ENCODE measurements around the gene LRRC56. TPM values are rescaled to one million over a fixed set of nuclear protein-coding genes. Genes with fewer than 3 reads are reported as not detected.

LRRC56 gene
- total and polyA plus RNA-seq, 2 experiments from 2014 or later: 0.73 to 0.87 TPM

- Histone ChIP-seq H3K79me2 (replicated peaks; ENCODE audit: insufficient read depth) (peaks cover 11% of the 10 kb centered on the region), H3K27ac (ENCODE audit: low read depth) (no peak overlapping the region), H3K27me3 (ENCODE audit: insufficient read depth) (peaks cover 8% of the 10 kb centered on the region; the same call in 1 of the 2 replicates), H3K4me3 (no peak overlapping the region), H3K36me3 (ENCODE audit: insufficient read depth) (no peaks in the 10 kb centered on the region), H3K9me2 (ENCODE audit: insufficient read depth) (no peaks in the 10 kb centered on the region), H2AFZ (no peak overlapping the region), H3K4me1 (ENCODE audit: insufficient read depth) (peaks cover 9% of the 10 kb centered on the region; the same call in 1 of the 2 replicates), H3K4me2 (no peak overlapping the region), H3F3A (replicated peaks; ENCODE audit: low read depth) (peaks cover 19% of the 10 kb centered on the region), H4K20me1 (replicated peaks; ENCODE audit: insufficient read depth) (peaks cover 7% of the 10 kb centered on the region; the same call in 1 of the 2 replicates)
- no peak for DNase-seq (ENCODE audit: low spot score)
- peaks cover 16% of the 10 kb centered on the region for H3K36me3 Mint-ChIP-seq (ENCODE audit: low read depth)
- no peak overlapping the region for H3K27ac Mint-ChIP-seq
- peaks cover 11% of the 10 kb centered on the region for H3K27me3 Mint-ChIP-seq (ENCODE audit: insufficient read depth, low read depth, poor library complexity)
- no peak overlapping the region for H3K4me3 Mint-ChIP-seq
- H3K4me1 Mint-ChIP-seq: peaks cover 13% of the 10 kb centered on the region
- TF ChIP-seq CTCF (conservative IDR thresholded peaks at IDR 0.05; ENCODE audit: low read depth in 2 of 2): no peak
- no peak for TF ChIP-seq NANOG (IDR thresholded peaks at IDR 0.05; ENCODE audit: borderline replicate concordance)
- no peak for TF ChIP-seq POLR2AphosphoS5 (IDR thresholded peaks at IDR 0.05; ENCODE audit: low read depth)
- no peak for TF ChIP-seq EZH2phosphoT487 (IDR thresholded peaks at IDR 0.05; ENCODE audit: unreplicated experiment)
- no peak for TF ChIP-seq JUNB (IDR thresholded peaks at IDR 0.05; ENCODE audit: unreplicated experiment)
- TF ChIP-seq ZNF462 (CRISPR knock-in tag; IDR thresholded peaks at IDR 0.05): no peak
- no peak for TF ChIP-seq CREB1 (CRISPR knock-in tag; IDR thresholded peaks at IDR 0.05; ENCODE audit: low read depth)
- TF ChIP-seq EZH2 (IDR thresholded peaks at IDR 0.05; ENCODE audit: low read depth, unreplicated experiment): no peak
- TF ChIP-seq STAT1 (IDR thresholded peaks at IDR 0.05; ENCODE audit: unreplicated experiment): no peak
- TF ChIP-seq REST (IDR thresholded peaks at IDR 0.05; ENCODE audit: unreplicated experiment): no peak
- TF ChIP-seq ZNF114 (CRISPR knock-in tag; IDR thresholded peaks at IDR 0.05): no peak
- no peak for TF ChIP-seq ZNF331 (CRISPR knock-in tag; IDR thresholded peaks at IDR 0.05; ENCODE audit: low read depth)
- TF ChIP-seq ETS1 (IDR thresholded peaks at IDR 0.05): no peak
- H3K9me3 Mint-ChIP-seq: no peaks in the 10 kb centered on the region; the same call in 2 of the 3 replicates
- no peak for ATAC-seq
Measured at GRCh38 chr11:508956-509355, 28.4 kb upstream of the LRRC56 start.

All from GM23338 (cell line).